CD4-positive, alpha-beta T cell treated with Interleukin-17A for 4 hours (primary cell): ENCODE results near the gene CARD10.
A peak's percentile ranks its signal among the peaks of the same experiment; 100 is the strongest.

ENCODE experiments used
- DNase-seq: peaks from one replicate; pipeline ENCODE4 v3.0.0-alpha.2; 2020; ENCODE audit warnings: mixed read lengths

The CARD10 gene

DNA sequence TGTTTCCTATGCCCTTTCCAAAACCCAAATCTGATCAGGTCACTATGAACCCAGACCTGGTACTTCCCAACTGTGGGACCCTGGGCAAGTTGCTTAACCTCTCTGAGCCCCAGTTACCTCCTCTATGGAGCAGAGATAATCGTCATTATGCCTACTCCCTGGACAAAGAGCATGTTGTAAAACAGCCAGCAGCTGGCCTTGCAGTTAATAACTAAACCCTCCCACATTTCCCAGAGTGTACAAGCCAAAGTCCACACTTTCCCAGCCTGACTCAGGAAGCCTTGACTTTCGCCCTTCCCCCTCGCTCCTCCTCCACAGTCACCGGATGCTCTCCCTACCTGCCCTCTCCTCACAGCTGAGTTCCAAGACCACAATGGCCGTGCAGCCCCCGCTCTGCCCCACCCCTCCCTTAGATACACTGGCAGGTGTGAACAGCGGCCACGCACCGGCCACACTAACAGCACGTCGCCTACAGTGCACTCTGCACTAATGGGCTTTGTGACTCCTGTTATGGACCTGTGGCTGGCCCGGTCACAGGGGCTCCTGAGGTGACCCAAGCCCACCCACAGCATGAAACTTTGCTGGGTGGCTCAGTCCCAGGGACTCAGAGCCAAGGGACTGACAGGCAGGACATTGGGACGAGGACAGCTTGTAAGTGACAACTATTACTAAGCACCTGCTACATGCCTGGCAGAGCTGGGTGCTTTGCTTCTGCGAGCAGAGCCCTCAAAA lies 17.4 kb downstream of the CARD10 start:
- no peak for DNase-seq

DNA sequence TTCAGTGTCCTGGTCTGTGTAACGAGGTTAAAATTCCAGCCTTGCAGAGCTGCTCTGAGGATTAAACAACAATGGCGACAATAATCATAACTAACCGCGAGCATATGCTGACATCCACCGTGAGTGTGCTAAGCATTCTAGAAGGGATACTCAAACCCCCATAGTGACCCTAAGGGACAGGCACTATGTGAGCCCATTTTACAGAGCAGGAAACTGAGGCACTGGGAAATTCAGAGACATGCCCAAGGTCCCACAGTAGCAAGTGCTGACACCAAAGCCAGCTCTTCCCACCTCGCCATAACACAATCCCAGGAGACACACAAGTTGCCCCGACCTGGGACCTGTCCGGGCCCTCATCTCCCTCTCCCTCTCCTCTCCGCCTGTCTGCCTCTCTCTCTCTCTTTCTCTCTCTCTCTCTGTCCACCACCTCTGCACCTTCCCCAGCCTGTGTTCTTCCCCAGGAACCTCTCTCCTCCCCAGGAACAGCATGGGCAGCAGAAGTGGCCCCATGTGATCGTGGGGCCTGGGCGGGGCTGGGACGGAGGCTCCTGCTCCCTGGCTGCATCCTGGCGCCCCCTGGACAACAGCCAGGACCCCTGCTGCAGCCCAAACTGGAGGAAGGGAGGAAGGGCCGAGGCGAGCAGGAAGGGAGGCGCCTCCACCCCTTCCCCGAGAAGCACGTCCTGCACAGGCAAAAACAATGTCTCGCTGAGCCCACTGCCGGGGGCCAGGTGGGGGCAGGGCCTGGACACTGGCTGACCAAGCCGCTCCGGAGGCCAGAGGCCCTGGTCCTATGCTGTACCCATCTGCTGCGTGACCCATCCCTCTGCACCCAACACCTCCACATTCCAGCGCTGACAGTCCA lies 18.2 kb downstream of the CARD10 start:
- no peak for DNase-seq

DNA sequence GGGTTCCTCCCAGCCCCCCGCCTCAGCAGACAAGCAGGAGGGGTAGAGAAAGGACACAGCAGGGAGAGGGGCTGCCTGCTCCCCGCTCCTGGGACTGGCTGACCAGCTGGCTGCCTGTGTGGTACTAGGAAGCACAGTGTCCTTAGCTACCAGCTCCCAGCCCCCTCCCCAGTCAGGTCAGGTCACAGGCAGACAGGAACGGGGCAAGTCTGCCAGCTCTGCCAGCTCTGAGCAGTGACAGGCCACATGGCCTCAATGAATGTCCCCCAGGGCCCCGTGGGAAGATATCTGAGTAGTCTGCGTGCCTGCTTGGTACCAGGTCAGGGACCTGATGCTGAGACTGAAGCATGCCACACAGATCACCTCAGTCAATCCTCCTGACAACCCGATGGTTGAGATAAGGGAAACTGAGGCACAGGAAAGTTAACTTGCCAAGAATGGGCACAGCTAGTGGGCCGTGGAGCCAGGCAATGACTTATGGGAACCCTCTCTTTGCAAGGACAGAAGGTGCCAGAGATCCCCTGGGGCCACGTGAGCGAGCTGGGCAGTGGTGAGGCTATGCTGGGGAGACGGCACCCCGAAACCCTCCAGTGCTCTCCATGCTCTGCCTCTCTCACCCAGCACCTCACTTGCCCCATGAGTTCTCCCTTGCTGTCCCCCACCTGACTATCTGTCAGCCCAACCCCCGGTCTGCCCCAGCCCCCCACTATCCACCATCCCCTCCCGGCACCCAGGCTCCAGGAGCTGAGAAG lies 19.2 kb downstream of the CARD10 start:
- DNase-seq: no peak

DNA sequence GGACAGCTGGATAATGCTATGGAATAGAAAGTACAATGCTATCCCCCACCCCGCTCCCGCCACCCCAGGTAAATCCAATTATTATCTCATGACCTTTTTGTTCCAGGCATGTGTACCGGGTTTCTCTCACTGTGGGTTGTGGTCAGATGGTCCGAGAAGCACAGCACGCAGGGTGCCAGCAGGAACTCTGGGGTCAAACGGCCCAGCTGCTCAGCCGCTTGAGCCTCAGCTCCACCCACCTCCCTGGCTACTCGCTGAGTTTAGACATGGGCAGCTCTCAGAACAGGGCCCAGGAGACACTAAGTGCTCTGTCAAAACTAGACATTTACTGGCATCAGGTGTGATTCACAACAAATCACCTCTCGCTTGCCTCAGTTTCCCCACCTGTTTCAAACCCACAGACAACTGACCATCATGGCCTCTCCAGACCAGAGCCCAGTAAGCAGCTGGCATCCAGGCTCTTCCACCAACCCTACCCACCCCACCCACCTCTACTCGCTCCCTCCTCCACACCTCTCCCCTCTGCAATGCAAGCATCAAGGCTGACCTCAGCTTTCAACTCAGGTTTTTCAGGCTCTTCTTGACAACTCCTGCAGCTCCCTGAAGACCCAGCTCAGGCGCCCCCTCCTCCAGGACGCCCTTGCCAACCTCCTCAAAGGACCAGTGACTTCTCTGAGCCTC lies 20.0 kb downstream of the CARD10 start:
- no peak for DNase-seq

DNA sequence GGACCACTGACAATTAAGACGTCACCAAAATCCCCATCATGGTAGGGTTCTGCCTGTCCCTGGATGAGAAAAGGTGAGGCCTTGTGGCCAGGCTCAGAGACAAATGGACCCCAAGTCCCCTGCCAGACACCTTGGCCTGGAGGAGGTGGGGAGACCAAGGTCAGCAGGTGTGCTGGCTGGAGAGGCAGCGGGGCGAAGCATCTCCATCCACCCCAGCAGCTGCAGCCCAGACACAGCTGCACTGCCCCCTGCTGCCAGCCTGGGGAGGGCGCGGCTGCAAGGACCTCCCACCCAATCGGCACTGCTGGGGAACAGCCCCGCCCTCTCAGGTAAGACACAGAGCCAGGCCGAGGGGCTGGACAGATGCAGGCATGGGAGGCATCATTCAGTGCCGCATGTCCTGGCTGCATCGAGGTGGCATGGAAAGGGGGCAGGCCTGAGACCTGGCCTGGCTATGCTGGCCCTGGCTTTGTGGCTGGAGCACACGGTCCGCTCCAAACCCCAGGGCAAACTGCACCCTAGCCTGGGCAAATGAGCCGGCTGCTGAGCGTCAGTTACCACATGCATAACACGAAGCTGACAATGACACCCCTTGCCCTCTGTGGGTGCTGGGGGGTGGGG lies 20.8 kb downstream of the CARD10 start:
- DNase-seq: peak; percentile 85

DNA sequence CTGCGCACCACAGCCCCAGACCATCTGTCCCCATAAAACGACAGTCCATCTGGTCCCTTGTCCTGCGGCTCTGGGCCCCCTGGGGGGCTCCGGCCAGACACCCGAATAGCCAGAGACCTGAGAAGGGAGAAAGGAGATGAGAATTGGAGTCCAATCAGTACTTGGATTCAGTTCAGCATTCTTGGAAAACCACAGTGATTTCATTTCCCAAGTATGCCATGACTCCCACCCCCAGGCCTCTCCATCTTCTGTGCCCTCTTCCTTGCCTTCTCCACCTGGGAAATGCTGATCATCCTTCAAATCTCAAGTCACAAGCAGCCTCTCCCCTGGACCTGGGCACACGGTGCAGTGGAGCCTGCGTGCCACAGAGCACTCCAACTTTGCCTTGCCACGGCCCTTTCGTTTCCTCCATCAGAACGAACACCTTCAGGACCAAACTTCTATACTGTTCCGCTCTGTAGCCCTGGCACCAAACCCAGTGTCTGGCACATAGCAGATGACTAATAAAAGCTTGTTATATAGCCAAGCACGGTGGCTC lies 22.1 kb downstream of the CARD10 start:
- no peak for DNase-seq

DNA sequence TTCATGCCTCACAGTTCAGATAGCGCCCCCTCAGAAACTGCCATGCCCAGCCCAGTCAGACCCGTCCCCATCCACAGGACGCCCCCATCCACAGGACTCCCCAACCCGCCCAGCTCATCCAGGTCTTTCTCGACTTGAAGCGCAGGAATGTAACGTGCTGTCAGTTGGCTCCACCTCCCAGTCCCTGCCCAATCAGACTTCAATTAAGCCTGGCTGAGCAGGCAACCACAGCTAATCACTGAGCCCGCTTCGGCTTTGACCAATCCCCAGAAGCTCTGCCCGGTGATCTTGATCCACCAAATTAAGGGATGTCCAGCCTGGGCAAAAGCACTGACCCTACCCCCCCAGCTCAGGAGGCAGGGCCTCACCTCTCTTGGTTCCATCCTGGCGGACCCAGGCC lies 22.6 kb downstream of the CARD10 start:
- DNase-seq: no peak

DNA sequence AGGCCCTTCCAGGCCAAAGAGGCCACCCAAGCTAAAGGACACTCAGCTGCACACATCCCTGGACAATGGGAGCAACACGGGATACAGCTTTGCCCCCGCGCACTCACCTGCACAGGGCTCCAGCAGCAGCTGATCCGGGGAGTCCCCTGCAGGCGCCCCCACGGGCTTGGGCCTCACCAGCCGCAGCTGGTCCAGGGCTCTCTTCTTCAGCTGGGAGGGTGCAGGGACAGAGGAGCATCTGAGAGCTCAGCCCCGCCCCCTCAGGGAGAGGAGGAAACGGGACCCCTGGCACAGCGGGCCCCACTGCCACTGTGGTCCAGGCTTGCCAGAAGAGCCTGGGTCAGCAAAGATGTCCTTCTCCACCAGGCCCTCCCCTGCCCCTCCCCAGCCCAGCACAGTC lies 25.2 kb downstream of the CARD10 start:
- DNase-seq: no peak

DNA sequence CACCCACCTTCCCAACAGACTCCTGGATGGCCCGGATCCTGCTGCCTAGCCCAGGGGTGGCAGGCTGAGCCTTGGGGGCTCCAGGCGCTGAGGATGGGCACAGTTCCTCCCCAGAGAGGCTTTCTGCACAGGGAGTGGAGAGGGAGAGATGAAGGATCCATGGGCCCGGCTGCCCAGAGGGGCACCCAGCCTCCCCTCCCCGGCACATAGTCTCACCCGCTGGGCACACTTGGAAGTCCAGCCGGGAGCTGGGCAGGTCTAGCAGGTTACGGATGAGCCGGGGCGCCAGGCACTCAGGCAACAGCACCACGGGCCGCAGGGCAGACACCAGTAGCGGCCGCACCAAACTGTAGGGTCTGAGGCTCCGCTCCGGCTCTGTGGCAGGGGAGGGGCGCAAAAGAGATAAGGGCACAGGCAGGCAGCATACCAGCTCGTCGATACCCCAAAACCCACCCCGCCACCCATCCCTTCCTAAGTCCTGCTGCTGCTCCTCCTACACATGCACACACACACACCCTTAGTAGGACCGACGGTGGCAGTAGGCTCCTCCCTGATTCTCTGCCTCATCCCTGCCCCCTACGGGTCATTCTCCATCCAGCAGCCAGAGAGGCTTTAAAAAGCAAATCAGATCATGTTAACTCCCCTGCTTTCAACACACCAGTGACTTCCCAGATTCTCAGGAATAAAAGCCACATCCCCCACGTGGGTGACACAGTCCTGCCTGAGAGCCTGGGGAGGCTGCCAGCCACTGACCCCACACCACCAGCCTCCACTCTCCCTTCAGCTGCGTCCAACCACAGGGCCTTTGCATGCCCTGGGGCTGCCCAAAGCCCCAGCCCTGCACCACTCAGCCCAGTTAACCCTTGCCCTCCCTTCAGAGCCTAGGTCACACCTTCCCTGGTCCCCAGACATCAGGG lies 26.5 kb downstream of the CARD10 start:
- peak; percentile 72 for DNase-seq

DNA sequence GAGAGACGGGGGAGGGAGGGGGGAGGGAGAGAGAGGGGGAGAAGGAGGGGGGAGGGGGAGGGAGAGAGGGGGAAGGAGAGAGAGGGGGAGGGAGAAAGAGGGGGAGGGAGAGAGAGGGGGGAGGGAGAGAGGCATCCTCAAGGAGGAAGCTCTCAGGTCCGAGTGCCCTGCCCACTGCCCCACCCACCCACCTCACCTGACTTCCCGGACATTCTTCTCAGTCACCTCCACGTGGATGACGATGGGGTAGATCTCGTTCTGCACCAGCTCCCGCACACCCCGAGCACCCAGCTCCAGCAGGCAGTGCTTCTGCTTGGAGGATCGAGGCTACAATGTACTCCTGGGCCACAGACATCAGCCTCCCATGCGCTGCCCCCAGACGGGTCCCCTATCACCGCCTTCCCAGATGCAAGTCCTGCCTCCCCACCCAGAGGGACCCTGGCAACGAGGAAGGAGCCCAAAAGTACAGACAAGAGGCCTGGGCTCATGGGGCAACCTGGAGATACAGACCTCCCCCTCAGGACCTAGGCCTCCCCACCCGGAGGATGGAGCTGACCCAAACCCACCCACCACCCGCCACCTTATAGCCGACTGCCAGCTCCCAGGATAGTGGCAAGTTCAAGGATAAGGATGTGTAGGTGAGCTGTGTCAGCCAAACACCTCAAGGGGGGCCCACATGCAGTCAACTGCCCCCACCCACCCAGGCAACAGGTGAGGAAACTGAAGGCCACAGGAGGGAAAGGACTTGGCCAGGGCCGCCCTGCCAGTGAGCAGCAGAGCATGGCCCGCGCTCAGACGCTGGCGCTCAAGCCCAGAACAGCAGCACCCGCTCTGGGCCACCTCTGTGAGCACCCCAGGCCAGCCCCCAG lies 27.4 kb downstream of the CARD10 start:
- no peak for DNase-seq

DNA sequence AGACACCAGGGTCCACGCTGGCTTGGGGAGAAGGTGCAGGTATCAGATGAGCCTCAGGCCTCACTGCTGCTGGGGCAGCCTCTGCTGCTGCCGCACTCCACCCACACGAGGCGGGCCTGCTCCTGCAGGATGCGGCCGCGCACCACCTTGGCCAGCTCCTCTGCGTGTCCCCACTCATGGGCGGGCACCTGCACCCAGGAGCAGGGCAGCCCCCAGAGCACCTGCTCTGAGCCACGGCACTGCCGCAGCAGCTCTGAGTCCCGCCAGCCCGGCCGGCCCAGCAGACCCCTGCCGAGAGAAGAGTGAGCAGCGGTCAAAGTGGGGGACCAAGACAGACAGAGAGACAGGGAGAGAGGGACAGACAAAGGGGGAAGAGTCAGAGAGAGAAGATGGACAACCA lies 28.1 kb downstream of the CARD10 start:
- no peak for DNase-seq

DNA sequence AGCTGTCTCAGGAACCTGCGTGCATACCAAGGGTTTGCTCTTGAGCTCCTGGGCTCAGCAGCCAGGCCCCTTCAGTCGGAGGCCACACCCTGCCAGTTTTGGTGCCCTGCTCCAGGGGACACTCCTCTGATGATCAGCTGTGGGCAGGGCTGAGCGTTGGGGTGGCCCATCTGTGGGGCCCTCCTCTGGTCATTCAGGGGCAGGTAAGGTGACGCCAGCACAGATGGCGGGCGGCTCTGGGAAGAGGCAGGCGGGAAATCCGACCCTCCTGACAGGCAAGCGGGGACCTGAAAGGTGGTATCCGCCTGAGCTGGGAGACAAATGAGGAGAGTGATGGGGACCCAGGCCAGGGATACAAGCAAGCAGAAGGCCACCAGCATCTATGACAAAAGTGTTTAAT lies 29.2 kb downstream of the CARD10 start:
- no peak for DNase-seq

DNA sequence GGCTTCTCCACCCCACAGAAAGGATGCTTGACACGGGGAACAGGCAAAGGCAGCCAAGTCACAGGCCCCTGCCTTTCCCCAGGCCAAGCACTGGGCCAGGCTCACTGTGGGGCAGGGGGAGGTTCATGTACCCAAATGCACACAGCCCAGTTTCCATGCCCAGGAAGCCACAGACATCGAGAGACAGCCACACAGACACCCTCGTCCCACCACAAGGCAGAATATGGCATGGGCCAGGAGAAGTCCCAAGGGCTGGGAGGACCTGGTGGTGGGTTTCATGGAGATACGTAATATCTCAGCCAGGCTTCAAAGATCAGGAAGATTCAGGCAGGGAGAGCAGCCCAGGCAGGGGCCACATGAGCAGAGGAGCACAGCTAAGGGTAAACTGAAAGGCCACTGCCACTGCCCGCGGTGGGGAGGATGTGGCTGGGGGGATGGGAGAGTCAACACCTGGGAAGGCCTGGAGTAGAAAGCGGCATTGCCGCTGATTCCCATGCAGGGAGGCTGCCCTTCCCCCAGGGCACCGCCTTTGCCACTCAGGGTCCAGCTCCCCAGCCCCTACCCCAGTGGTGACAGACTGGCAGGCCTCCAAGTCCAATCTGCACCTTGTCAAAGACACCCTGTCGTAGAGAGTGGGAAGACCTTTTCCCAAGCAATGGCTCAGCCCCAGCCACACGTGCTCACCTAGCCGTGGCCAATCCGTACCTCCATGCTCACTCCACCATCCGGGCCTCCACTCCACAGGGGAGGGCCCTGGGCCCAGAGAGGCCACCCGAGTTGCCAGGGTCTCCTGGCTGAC lies 30.7 kb downstream of the CARD10 start:
- DNase-seq: peak; percentile 19

DNA sequence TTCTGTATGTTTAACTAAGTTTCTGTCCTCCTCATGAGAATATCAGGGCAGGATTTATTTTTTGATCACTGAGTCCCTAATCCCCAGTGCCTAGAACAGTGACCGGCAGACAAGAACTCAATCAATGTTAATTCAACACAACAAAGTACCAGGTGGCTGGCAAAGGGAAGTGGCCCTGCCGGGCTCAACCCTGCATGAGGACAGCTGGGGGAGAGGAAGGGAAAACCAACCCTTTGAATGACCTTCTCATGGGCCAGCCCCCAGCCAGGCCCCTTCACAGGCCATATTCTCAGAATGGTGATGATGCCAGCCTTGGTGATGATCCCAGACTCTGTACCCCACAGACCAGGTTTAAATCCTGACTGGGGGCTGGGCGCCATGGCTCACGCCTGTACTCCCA lies 31.6 kb downstream of the CARD10 start:
- no peak for DNase-seq

DNA sequence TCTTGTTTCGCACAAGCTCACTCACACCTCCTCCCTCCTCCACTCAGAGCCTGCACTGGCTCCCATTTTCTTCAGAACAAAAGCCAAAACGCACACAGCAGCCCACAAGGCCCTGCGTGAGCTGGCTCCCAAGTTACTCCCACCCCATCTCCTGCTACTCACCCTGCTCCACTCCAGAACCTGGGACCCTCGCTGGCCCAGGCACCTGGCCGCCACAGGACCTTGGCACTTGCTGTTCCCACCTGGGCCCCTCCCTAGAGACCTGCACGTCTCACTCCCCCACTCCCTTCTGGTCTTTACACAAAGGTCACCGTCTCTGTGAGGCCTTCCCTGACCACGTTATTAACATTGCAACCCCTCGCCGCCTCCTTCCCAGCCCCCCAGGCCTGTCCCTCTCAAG lies 32.1 kb downstream of the CARD10 start:
- DNase-seq: no peak

DNA sequence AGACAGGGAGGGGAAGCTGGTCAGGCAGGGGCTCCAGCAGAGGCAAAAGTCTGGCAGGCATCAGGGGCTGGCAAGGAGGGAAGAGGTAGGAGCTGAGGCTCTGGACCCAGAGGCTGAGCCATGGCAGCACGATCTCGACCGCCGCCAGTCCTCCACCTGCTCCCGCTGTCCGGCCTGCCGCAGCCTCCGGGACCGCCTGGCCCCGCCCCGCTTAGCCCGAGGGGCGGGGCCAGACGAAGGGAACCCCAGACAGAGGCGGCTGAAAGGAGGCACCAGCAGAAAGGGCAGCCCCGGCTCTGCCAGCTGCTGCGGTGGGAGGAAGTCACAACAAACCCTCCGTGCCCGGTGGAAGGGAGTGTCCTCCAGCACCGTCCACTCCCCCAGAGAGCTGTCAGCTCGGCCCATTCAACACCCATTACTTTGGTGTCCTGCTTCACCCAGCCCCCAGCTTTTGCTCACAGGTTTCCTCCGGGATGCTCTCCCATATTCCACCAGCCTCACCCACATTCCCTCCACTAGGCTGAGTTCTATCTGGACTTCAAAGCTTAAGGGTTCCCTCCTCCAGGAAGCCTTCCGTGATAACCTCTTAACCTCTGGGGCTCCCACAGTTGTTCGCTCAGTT lies 32.9 kb downstream of the CARD10 start, which contains the start of gene MFNG:
MFNG (minus strand) TSS at position 161 of the 622 bp plus-strand sequence. CDS start 207 bp downstream, outside the sequence.
- peak; percentile 84 for DNase-seq

DNA sequence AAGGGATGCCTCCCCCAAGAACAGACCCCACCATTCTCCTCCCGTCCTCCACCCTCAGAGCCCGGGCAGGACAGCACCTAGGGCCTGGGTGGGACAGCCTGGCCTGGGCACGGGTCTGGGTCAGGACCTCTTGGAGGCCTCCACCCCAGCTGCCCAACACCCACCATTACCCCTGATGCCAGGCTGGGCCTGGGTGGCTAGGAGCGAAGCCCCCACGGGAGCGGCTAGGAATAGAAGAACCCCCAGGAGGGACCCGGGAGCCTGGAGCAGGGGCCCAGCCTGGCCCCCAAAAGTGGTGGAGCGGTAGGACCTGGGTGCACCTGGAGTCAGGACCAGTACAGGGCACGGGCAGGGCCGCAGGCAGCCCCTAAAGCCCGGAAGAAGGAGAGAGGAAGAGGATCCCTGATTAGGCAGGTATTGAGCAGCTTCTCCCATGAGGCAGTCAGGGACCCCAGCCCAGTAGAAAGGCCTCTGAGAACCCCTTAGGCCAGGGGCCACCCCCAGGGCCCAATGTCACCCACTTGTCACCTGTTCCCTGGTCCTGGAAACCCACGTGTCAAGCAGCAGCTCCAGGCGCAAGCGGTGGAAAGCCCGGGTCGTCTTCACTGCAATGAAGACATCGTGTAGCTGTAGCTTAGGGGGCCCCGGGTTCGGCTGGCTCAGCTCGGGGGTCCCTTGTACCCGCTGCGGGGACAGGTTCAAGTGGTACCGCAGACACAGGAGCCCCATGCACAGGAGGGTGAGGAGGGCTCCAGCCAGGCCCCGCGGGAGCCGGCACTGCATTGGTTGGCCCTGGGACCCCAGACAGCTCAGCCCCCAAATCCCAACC lies 33.6 kb downstream of the CARD10 start:
- DNase-seq: peak; percentile 28
